Ishikawa (cell line): ENCODE data around the gene SCFD1.

Experiments used
- CEBPB ChIP-seq: IDR thresholded peaks from 2 replicates; pipeline ENCODE4 v1.6.1; 2012
- CREB1 ChIP-seq: IDR thresholded peaks from 2 replicates; pipeline ENCODE4 v1.6.1; 2012; ENCODE audit warnings: low read depth
- EGR1 ChIP-seq: IDR thresholded peaks from 2 replicates; pipeline ENCODE4 v1.6.1; 2012
- EP300 ChIP-seq: IDR thresholded peaks from 2 replicates; pipeline ENCODE4 v1.6.1; 2012; ENCODE audit warnings: borderline replicate concordance
- FOXM1 ChIP-seq: IDR thresholded peaks from 2 replicates; pipeline ENCODE4 v1.6.1; 2012; ENCODE audit warnings: low read depth, borderline replicate concordance
- NFIC ChIP-seq: IDR thresholded peaks from 2 replicates; pipeline ENCODE4 v1.6.1; 2012
- RAD21 ChIP-seq: IDR thresholded peaks from 2 replicates; pipeline ENCODE4 v1.6.1; 2012; ENCODE audit warnings: low read depth
- TAF1 ChIP-seq: IDR thresholded peaks from 2 replicates; pipeline ENCODE4 v1.6.1; 2012; ENCODE audit warnings: low read depth, mild to moderate bottlenecking
- TCF12 ChIP-seq: IDR thresholded peaks from 2 replicates; pipeline ENCODE4 v1.6.1; 2012; ENCODE audit warnings: low read depth
- TEAD4 ChIP-seq: IDR thresholded peaks from 2 replicates; pipeline ENCODE4 v1.6.1; 2012
- YY1 ChIP-seq: IDR thresholded peaks from 2 replicates; pipeline ENCODE4 v1.6.1; 2012; ENCODE audit warnings: low read depth
- ZBTB7A ChIP-seq: IDR thresholded peaks from 2 replicates; pipeline ENCODE4 v1.6.1; 2012; ENCODE audit warnings: low read depth
- TF ChIP-seq, protein P1 (sequence below): IDR thresholded peaks from 2 replicates; pipeline ENCODE4 v1.6.1; 2012
- TF ChIP-seq, protein P2 (sequence below): IDR thresholded peaks from 2 replicates; pipeline ENCODE4 v1.6.1; 2012; ENCODE audit warnings: low read depth, mild to moderate bottlenecking
- TF ChIP-seq, protein P3 (sequence below): IDR thresholded peaks from 2 replicates; pipeline ENCODE4 v1.6.1; 2012

SCFD1 gene

DNA sequence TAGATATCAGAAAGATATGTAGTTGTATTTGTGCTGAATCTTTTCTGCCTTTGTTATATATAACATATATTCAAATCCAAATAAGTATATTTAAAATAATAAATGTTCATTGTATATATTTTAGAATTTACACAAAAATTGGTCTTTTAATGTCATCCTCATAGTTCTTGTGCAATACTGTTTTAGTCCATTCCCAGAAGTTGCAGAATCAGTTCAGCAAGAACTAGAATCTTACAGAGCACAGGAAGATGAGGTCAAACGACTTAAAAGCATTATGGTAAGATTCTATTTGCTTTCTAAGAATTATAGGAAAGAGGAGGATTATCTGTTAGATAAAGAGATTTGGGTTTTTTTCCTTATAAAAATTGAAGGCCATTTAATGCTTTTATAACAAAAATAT, 51.0 kb downstream of the SCFD1 start:
- TF ChIP-seq TEAD4: no peak
- no peak for TF ChIP-seq RAD21
- no peak for TF ChIP-seq ZBTB7A
- no peak for TF ChIP-seq EGR1
- TF ChIP-seq, protein P1, sequence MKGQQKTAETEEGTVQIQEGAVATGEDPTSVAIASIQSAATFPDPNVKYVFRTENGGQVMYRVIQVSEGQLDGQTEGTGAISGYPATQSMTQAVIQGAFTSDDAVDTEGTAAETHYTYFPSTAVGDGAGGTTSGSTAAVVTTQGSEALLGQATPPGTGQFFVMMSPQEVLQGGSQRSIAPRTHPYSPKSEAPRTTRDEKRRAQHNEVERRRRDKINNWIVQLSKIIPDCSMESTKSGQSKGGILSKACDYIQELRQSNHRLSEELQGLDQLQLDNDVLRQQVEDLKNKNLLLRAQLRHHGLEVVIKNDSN: no peak
- TF ChIP-seq, protein P2, sequence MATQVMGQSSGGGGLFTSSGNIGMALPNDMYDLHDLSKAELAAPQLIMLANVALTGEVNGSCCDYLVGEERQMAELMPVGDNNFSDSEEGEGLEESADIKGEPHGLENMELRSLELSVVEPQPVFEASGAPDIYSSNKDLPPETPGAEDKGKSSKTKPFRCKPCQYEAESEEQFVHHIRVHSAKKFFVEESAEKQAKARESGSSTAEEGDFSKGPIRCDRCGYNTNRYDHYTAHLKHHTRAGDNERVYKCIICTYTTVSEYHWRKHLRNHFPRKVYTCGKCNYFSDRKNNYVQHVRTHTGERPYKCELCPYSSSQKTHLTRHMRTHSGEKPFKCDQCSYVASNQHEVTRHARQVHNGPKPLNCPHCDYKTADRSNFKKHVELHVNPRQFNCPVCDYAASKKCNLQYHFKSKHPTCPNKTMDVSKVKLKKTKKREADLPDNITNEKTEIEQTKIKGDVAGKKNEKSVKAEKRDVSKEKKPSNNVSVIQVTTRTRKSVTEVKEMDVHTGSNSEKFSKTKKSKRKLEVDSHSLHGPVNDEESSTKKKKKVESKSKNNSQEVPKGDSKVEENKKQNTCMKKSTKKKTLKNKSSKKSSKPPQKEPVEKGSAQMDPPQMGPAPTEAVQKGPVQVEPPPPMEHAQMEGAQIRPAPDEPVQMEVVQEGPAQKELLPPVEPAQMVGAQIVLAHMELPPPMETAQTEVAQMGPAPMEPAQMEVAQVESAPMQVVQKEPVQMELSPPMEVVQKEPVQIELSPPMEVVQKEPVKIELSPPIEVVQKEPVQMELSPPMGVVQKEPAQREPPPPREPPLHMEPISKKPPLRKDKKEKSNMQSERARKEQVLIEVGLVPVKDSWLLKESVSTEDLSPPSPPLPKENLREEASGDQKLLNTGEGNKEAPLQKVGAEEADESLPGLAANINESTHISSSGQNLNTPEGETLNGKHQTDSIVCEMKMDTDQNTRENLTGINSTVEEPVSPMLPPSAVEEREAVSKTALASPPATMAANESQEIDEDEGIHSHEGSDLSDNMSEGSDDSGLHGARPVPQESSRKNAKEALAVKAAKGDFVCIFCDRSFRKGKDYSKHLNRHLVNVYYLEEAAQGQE: no peak
- no peak for TF ChIP-seq NFIC
- no peak for TF ChIP-seq TCF12
- no peak for TF ChIP-seq CEBPB
- TF ChIP-seq EP300: no peak
- no peak for TF ChIP-seq TAF1
- no peak for TF ChIP-seq FOXM1
- no peak for TF ChIP-seq YY1
- TF ChIP-seq CREB1: no peak
- TF ChIP-seq, protein P3, sequence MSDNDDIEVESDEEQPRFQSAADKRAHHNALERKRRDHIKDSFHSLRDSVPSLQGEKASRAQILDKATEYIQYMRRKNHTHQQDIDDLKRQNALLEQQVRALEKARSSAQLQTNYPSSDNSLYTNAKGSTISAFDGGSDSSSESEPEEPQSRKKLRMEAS: no peak

DNA sequence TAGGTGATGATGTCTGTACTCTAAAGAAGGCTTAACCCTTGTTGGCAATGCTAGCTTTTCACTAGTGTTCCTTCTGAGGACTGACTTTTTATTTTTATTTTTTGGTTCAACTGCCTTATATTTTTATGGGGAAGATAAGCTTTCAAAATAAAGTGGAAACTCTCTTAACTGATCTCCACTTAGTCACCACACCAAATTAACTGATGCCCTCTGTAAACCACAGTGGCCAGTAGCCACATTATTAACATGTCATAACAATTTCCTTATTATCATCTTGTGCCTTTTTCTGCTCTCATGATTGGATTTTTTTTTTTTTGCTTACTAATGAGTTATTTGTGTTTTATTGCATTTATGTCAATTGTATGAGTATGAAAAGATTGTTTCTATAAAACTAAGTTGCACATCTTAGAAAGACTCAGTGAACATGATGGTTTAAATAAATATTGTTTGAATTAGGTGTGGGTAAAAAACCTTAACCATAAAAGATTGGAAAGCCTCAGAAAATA, 56.9 kb downstream of the SCFD1 start:
- TF ChIP-seq TCF12: no peak
- TF ChIP-seq EGR1: no peak
- TF ChIP-seq, protein P3: no peak
- TF ChIP-seq ZBTB7A: no peak
- no peak for TF ChIP-seq NFIC
- TF ChIP-seq RAD21: no peak
- no peak for TF ChIP-seq CEBPB
- TF ChIP-seq TEAD4: no peak
- TF ChIP-seq CREB1: no peak
- TF ChIP-seq EP300: no peak
- no peak for TF ChIP-seq TAF1
- TF ChIP-seq, protein P1: no peak
- TF ChIP-seq FOXM1: no peak
- no peak for TF ChIP-seq YY1
- TF ChIP-seq, protein P2: no peak

DNA sequence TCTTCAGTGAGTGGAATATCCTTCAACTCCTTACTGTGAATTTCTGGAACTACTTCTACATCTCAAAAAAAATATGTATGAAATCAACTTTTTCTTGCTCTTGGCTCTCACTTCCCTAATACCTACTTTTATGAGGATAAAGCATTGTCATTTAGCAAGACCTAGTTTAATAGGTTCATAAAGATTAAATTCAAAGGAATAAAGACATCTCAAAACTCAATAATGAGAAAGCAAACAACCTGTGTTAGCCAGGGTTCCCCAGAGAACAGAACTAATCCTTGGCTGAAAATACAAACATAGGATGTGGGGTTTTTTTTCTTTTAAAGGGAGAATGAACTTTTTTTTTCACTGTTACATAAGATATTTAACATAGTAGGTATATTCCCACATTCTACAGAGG, 57.9 kb downstream of the SCFD1 start:
- TF ChIP-seq EP300: no peak
- no peak for TF ChIP-seq RAD21
- no peak for TF ChIP-seq TAF1
- TF ChIP-seq NFIC: no peak
- TF ChIP-seq FOXM1: no peak
- no peak for TF ChIP-seq CEBPB
- no peak for TF ChIP-seq YY1
- TF ChIP-seq, protein P2: no peak
- no peak for TF ChIP-seq CREB1
- TF ChIP-seq TEAD4: no peak
- TF ChIP-seq, protein P1: no peak
- TF ChIP-seq, protein P3: no peak
- no peak for TF ChIP-seq TCF12
- TF ChIP-seq EGR1: no peak
- TF ChIP-seq ZBTB7A: no peak
